Muscle of leg (tissue), 11 donors: ENCODE measurements around the gene CEP120. TPM values are rescaled to one million over a fixed set of nuclear protein-coding genes. Genes with fewer than 3 reads are reported as not detected.
"Not testable (repeated sequence)": the region's sequence is repeated elsewhere in the genome, so short reads cannot be mapped to it uniquely, and the experiment has no call there.

ENCODE experiments used
- DNase-seq: peaks from one replicate; pipeline ENCODE4 v3.0.0; 2013
- H3K27ac ChIP-seq: one replicate; pipeline ENCODE4 v1.5.1; 2013; ENCODE audit warnings: mild to moderate bottlenecking, low read length, control low read depth
- H3K27me3 ChIP-seq: one replicate; pipeline ENCODE4 v1.6.1; 2013; ENCODE audit warnings: low read length; ENCODE audit not compliant: control insufficient read depth, insufficient read depth
- H3K36me3 ChIP-seq: one replicate; pipeline ENCODE4 v1.6.1; 2013; ENCODE audit warnings: low read length; ENCODE audit not compliant: control insufficient read depth, insufficient read depth
- H3K4me1 ChIP-seq: one replicate; pipeline ENCODE4 v1.6.1; 2013; ENCODE audit warnings: low read length; ENCODE audit not compliant: control insufficient read depth, insufficient read depth
- H3K4me3 ChIP-seq: one replicate; pipeline ENCODE4 v1.5.1; 2013; ENCODE audit warnings: low read length, control low read depth
- H3K9me3 ChIP-seq: replicated peaks from 2 replicates; pipeline ENCODE4 v1.6.1; 2013; ENCODE audit warnings: low read depth, low read length; ENCODE audit not compliant: control insufficient read depth
- WGBS: methylation state at CpG from one replicate; pipeline ENCODE4 v1.1.5; 2013; ENCODE audit warnings: missing lambda C conversion rate; ENCODE audit not compliant: insufficient coverage; 5-methylcytosine and 5-hydroxymethylcytosine counted together
- polyA plus RNA-seq, 8 donors: library from polyadenylated mRNA; unstranded; fragments of 120-200 nt; gene quantifications; one replicate each; pipeline versions ENCODE4 v1.2.1 to v1.2.3, GENCODE V29; 2013; ENCODE audit warnings: inconsistent platforms in 1 of 8, low replicate concordance in 1 of 8; ENCODE audit not compliant: insufficient read length in 8 of 8, insufficient read depth in 1 of 8
- total RNA-seq: library from RNA; stranded (reverse); fragments of 120-200 nt; gene quantifications from one replicate; pipeline ENCODE4 v1.2.4, GENCODE V29; 2013

The CEP120 gene
- total and polyA plus RNA-seq, 9 donors: 7.9 to 14.9 (median 12.1) TPM

GRCh38 chr5:123440456-123441181, 17.4 kb upstream of the CEP120 start:
- H3K4me1 ChIP-seq: no peaks in the 10 kb centered on the region
- no peaks in the 10 kb centered on the region for H3K36me3 ChIP-seq
- no peaks in the 10 kb centered on the region for H3K27me3 ChIP-seq
- no peak overlapping the region for H3K27ac ChIP-seq
- DNase-seq: no peak
- no peaks in the 10 kb centered on the region for H3K9me3 ChIP-seq
- no peak overlapping the region for H3K4me3 ChIP-seq
- no CpG with 5 or more reads among the region's 1 CpG for WGBS

- H3K27ac ChIP-seq: no peak overlapping the region
- no peaks in the 10 kb centered on the region for H3K36me3 ChIP-seq
- no peaks in the 10 kb centered on the region for H3K9me3 ChIP-seq
- DNase-seq: no peak
- no peak overlapping the region for H3K4me3 ChIP-seq
- no peaks in the 10 kb centered on the region for H3K27me3 ChIP-seq
- H3K4me1 ChIP-seq: no peaks in the 10 kb centered on the region
- WGBS: 50% methylated on average over 1 of the region's 5 CpGs
These were observed 16.5 kb upstream of the CEP120 start for GRCh38 chr5:123439709-123440108.

- no peaks in the 10 kb centered on the region for H3K36me3 ChIP-seq
- no CpG with 5 or more reads among the region's 5 CpGs for WGBS
- no peaks in the 10 kb centered on the region for H3K4me1 ChIP-seq
- no peak overlapping the region for H3K27ac ChIP-seq
- H3K4me3 ChIP-seq: no peak overlapping the region
- no peaks in the 10 kb centered on the region for H3K9me3 ChIP-seq
- H3K27me3 ChIP-seq: no peaks in the 10 kb centered on the region
- no peak for DNase-seq
These were observed 15.7 kb upstream of the CEP120 start for GRCh38 chr5:123438902-123439301.

- H3K4me1 ChIP-seq: no peaks in the 10 kb centered on the region
- DNase-seq: no peak
- no peaks in the 10 kb centered on the region for H3K36me3 ChIP-seq
- WGBS: 73% methylated on average over 2 of the region's 2 CpGs
- H3K9me3 ChIP-seq: no peaks in the 10 kb centered on the region
- H3K4me3 ChIP-seq: no peak overlapping the region
- no peak overlapping the region for H3K27ac ChIP-seq
- no peaks in the 10 kb centered on the region for H3K27me3 ChIP-seq
These were observed 15.0 kb upstream of the CEP120 start for GRCh38 chr5:123438244-123438643.

- Histone ChIP-seq H3K27ac (no peak overlapping the region), H3K36me3 (no peaks in the 10 kb centered on the region), H3K4me1 (no peaks in the 10 kb centered on the region), H3K27me3 (no peaks in the 10 kb centered on the region), H3K9me3 (no peaks in the 10 kb centered on the region), H3K4me3 (no peak overlapping the region)
- no peak for DNase-seq
- WGBS: no CpG with 5 or more reads among the region's 1 CpG
These were observed 13.0 kb upstream of the CEP120 start for GRCh38 chr5:123436201-123436600.

GRCh38 chr5:123434796-123435195, 11.6 kb upstream of the CEP120 start:
- no peaks in the 10 kb centered on the region for H3K9me3 ChIP-seq
- H3K4me3 ChIP-seq: no peak overlapping the region
- WGBS: no CpG with 5 or more reads among the region's 1 CpG

GRCh38 chr5:123433596-123433995, 10.4 kb upstream of the CEP120 start:
- H3K9me3 ChIP-seq: no peaks in the 10 kb centered on the region
- H3K27me3 ChIP-seq: no peaks in the 10 kb centered on the region
- DNase-seq: no peak
- H3K27ac ChIP-seq: no peak overlapping the region
- H3K4me3 ChIP-seq: no peak overlapping the region
- no CpG with 5 or more reads among the region's 2 CpGs for WGBS
- no peaks in the 10 kb centered on the region for H3K36me3 ChIP-seq
- no peaks in the 10 kb centered on the region for H3K4me1 ChIP-seq

More at GRCh38 chr5:123434796-123435195, 11.6 kb upstream of the CEP120 start:
- Histone ChIP-seq H3K27me3 (no peaks in the 10 kb centered on the region), H3K36me3 (no peaks in the 10 kb centered on the region), H3K27ac (no peak overlapping the region), H3K4me1 (no peaks in the 10 kb centered on the region)
- no peak for DNase-seq

- 90% methylated on average over 31 of the region's 32 CpGs for WGBS
- H3K27me3 ChIP-seq, H3K36me3 ChIP-seq, H3K9me3 ChIP-seq, H3K4me3 ChIP-seq, H3K4me1 ChIP-seq, H3K27ac ChIP-seq, DNase-seq: not testable (repeated sequence)
These were observed 7.2 kb upstream of the CEP120 start for GRCh38 chr5:123430441-123430840.

- no CpG with 5 or more reads among the region's 2 CpGs for WGBS
- Histone ChIP-seq H3K27ac (no peak overlapping the region), H3K4me1 (no peaks in the 10 kb centered on the region), H3K36me3 (no peaks in the 10 kb centered on the region), H3K27me3 (no peaks in the 10 kb centered on the region), H3K4me3 (no peak overlapping the region), H3K9me3 (no peaks in the 10 kb centered on the region)
- DNase-seq: peak; percentile 25
These were observed 6.8 kb upstream of the CEP120 start for GRCh38 chr5:123429993-123430392.

GRCh38 chr5:123429221-123429954, 6.2 kb upstream of the CEP120 start:
- no peak for DNase-seq
- H3K27ac ChIP-seq: no peak overlapping the region
- 86% methylated on average over 3 of the region's 3 CpGs for WGBS
- H3K4me1 ChIP-seq: no peaks in the 10 kb centered on the region
- no peaks in the 10 kb centered on the region for H3K27me3 ChIP-seq
- H3K36me3 ChIP-seq: no peaks in the 10 kb centered on the region
- H3K9me3 ChIP-seq: no peaks in the 10 kb centered on the region
- no peak overlapping the region for H3K4me3 ChIP-seq
